Activated naive CD8-positive, alpha-beta T cell treated with anti-CD3 and anti-CD28 coated beads for 36 hours (primary cell): ENCODE measurements around the gene BMP2K. TPM values are rescaled to one million over a fixed set of nuclear protein-coding genes. Genes with fewer than 3 reads are reported as not detected.
"Not testable (repeated sequence)": the region's sequence is repeated elsewhere in the genome, so short reads cannot be mapped to it uniquely, and the experiment has no call there.

ENCODE experiments used
- DNase-seq: peaks from one replicate; pipeline ENCODE4 v3.0.0; 2021
- H3K27ac Mint-ChIP-seq: one replicate; pipeline ENCODE4 v1.8.0; 2022; ENCODE audit warnings: mild to moderate bottlenecking, moderate library complexity, mixed read lengths
- H3K27me3 Mint-ChIP-seq: one replicate; pipeline ENCODE4 v1.8.0; 2022; ENCODE audit warnings: mild to moderate bottlenecking, mixed read lengths
- H3K36me3 Mint-ChIP-seq: one replicate; pipeline ENCODE4 v1.8.0; 2021; ENCODE audit warnings: mild to moderate bottlenecking, mixed read lengths
- H3K4me1 Mint-ChIP-seq: one replicate; pipeline ENCODE4 v1.8.0; 2021; ENCODE audit warnings: mixed read lengths
- H3K4me3 Mint-ChIP-seq: one replicate; pipeline ENCODE4 v1.8.0; 2022; ENCODE audit warnings: mild to moderate bottlenecking, moderate library complexity, mixed read lengths
- H3K9me3 Mint-ChIP-seq: one replicate; pipeline ENCODE4 v1.8.0; 2022; ENCODE audit warnings: mixed read lengths
- total RNA-seq, 2 experiments: library from RNA; stranded (reverse); gene quantifications; one replicate each; pipeline ENCODE4 v1.2.3, GENCODE V29; 2021

The BMP2K gene
- total RNA-seq, 2 experiments from 2014 or later: 18.1 to 19.3 TPM

DNA sequence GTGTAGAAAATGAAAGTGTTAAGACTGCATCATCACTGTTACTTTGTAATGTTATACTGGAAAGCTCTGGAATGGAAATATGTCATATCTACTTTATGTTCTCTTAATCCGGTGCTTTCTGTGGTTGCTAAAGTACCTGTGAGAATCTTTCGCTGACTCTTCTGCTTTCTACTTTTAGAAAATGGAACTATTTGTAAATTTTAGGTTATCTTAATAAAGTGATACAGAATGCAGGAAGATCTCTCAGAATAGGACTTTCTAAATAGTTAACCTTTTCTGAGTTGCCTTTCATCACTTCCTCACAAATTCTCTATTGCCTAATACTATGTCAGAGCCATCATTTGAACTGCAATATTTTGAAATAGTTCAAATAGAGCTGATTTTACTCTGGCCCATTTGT, 69.3 kb downstream of the BMP2K start:
- no peak for DNase-seq
- peak overlapping the region; percentile 34 for H3K27ac Mint-ChIP-seq
- H3K4me1 Mint-ChIP-seq: peaks cover 12% of the 10 kb centered on the region
- H3K4me3 Mint-ChIP-seq: no peak overlapping the region
- no peaks in the 10 kb centered on the region for H3K9me3 Mint-ChIP-seq
- H3K27me3 Mint-ChIP-seq: no peaks in the 10 kb centered on the region
- H3K36me3 Mint-ChIP-seq: peaks cover 9% of the 10 kb centered on the region

GRCh38 chr4:78846258-78846657, 70.1 kb downstream of the BMP2K start:
- no peak for DNase-seq
- peaks cover 12% of the 10 kb centered on the region for H3K4me1 Mint-ChIP-seq
- H3K27ac Mint-ChIP-seq: peak overlapping the region; percentile 31
- H3K36me3 Mint-ChIP-seq: peaks cover 9% of the 10 kb centered on the region
- H3K9me3 Mint-ChIP-seq: no peaks in the 10 kb centered on the region
- H3K27me3 Mint-ChIP-seq: no peaks in the 10 kb centered on the region
- H3K4me3 Mint-ChIP-seq: no peak overlapping the region

- Mint-ChIP-seq H3K36me3 (peaks cover 2% of the 10 kb centered on the region), H3K9me3 (no peaks in the 10 kb centered on the region), H3K4me1 (peaks cover 9% of the 10 kb centered on the region), H3K27me3 (no peaks in the 10 kb centered on the region), H3K4me3 (no peak overlapping the region), H3K27ac (no peak overlapping the region)
- DNase-seq: no peak
Measured at GRCh38 chr4:78862314-78862737, 86.2 kb downstream of the BMP2K start.

DNA sequence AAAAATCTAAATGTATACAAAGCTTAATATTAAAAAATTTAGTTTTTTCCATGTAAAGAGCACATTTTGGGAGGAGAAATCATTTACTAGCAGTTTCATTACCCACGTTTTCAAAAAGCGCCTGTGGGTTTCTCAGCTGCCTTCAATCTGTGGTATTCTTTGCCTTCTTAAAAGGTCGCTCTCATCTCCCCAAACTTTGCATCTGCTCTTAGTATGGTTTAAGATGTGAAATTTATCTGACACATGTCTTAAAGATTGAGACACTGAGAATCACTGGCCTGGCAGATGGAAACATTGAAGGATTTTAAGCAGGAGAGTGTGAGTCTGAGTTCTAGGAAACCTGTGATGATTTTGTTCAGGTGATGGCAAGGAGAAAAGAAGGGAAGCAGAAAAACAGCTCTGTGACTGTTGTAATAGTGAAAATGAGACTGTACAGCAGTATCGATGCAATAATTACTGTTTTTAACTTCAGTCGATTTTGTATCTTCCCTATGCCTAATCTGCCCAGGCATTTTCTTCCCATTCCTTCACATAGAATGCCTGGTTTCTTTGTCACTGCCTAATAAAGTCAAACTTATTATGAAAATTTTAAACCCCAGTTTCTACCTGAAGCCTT, 87.2 kb downstream of the BMP2K start:
- H3K27ac Mint-ChIP-seq: peak overlapping the region; percentile 65
- no peak for DNase-seq
- H3K4me1 Mint-ChIP-seq: peaks cover 9% of the 10 kb centered on the region
- no peaks in the 10 kb centered on the region for H3K27me3 Mint-ChIP-seq
- peaks cover 2% of the 10 kb centered on the region for H3K36me3 Mint-ChIP-seq
- no peaks in the 10 kb centered on the region for H3K9me3 Mint-ChIP-seq
- H3K4me3 Mint-ChIP-seq: no peak overlapping the region

- no peak for DNase-seq
- H3K4me3 Mint-ChIP-seq: no peak overlapping the region
- H3K4me1 Mint-ChIP-seq: peaks cover 9% of the 10 kb centered on the region
- no peaks in the 10 kb centered on the region for H3K27me3 Mint-ChIP-seq
- no peak overlapping the region for H3K27ac Mint-ChIP-seq
- H3K36me3 Mint-ChIP-seq: peaks cover 2% of the 10 kb centered on the region
- no peaks in the 10 kb centered on the region for H3K9me3 Mint-ChIP-seq
Measured at GRCh38 chr4:78863991-78864390, 87.8 kb downstream of the BMP2K start.

DNA sequence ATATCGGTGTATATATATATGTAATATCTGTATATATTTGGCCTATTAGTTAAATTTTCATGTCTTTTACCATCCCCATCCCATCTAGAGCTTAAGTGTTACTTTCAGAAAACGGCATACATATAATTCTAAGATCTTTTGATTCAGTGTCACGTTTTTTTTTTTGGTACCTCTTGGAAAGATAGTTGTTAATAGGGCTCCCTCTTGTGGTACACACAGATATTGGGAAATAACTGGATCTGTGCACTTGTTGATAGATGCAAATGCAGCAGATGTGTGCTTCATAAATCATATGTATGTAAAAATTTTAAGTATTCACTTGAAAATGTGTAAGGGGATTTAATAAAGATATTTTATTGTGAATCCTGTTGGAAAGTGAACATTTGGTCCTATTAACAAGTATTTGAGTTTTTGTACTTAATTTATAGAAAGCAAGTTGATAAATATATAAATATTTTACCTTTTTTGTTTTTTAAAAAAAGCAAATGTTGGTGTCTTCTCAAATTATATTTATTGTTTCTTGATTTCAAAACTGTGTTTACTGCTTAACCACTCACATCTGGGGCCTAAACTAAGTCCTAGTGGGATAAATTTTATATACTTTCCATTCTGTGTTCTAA, 88.4 kb downstream of the BMP2K start:
- Mint-ChIP-seq H3K4me3 (no peak overlapping the region), H3K36me3 (peaks cover 2% of the 10 kb centered on the region), H3K27ac (no peak overlapping the region), H3K4me1 (peaks cover 9% of the 10 kb centered on the region), H3K27me3 (no peaks in the 10 kb centered on the region), H3K9me3 (no peaks in the 10 kb centered on the region)
- no peak for DNase-seq

DNA sequence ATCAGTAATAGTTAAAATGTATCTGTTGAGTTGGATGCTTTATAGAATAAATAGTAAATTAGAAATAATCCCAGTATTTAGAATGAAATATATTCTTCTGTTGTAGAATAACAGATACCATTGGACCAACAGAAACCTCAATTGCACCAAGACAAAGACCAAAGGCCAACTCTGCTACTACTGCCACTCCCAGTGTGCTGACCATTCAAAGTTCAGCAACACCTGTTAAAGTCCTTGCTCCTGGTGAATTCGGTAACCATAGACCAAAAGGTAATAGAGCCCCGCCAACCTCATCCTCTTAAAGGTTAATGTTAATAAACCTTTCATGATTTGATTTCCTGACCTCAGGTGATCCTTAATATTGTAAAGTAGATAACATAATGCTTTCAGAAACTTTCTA, 89.3 kb downstream of the BMP2K start:
- Mint-ChIP-seq H3K4me3 (no peak overlapping the region), H3K27me3 (no peaks in the 10 kb centered on the region), H3K4me1 (peaks cover 9% of the 10 kb centered on the region), H3K9me3 (no peaks in the 10 kb centered on the region), H3K27ac (no peak overlapping the region), H3K36me3 (peaks cover 1% of the 10 kb centered on the region)
- no peak for DNase-seq

GRCh38 chr4:78868712-78869111, 92.6 kb downstream of the BMP2K start:
- DNase-seq, H3K27me3 Mint-ChIP-seq, H3K4me3 Mint-ChIP-seq, H3K27ac Mint-ChIP-seq, H3K9me3 Mint-ChIP-seq, H3K4me1 Mint-ChIP-seq: not testable (repeated sequence)
- peaks cover 14% of the 10 kb centered on the region for H3K36me3 Mint-ChIP-seq

DNA sequence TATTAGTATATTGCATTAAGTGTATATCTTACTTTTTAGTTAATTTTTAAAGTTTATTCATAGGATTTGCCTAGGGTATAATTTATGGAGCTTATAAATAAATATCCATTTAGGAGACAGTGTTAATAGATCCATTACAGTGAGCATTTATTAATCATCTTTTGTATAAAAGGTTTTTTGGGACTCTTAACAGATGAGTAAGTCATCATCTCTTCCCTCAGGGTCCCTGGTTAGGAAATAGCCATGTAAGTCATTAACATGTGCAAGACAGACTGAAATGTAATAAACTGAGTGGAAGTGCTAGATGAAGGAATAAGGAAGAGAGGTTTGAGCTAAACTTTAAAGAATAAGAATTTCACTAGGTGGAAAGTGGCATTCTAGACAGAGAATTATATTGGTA, 93.9 kb downstream of the BMP2K start:
- no peak overlapping the region for H3K27ac Mint-ChIP-seq
- H3K4me1 Mint-ChIP-seq: no peaks in the 10 kb centered on the region
- H3K9me3 Mint-ChIP-seq: no peaks in the 10 kb centered on the region
- no peak for DNase-seq
- no peak overlapping the region for H3K4me3 Mint-ChIP-seq
- H3K36me3 Mint-ChIP-seq: peaks cover 13% of the 10 kb centered on the region
- H3K27me3 Mint-ChIP-seq: no peaks in the 10 kb centered on the region

DNA sequence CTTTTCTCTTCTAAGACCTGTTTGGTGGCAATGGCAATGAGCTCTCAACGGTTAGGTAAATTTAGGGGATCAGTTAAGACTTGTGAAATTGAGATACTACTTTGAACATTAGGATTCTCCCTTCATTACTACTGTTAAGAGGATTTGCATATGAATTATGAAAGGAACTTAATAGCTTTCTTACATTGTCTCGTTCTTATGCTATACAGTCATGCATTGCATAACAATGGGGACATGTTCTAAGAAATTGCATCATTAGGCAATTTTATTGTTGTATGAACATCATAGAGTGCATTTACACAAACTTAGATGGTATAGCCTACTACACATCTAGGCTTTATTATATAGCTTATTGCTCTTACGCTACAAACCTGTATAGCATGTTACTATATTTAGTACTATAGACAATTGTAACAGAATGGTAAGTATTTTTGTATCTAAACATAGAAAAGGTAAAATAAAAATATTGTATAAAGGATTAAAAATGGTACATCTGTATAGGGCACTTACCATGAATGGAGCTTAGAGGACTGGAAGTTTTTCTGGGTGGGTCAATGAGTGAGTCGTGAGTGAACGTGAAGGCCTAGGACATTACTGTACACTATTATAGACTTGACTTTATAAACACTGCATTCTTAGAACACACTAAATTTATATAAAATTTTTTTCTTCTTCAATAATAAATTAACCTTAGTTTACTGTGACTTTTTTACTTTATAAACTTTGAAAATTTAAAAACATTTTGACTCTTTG, 100.6 kb downstream of the BMP2K start:
- Mint-ChIP-seq H3K27me3 (no peaks in the 10 kb centered on the region), H3K27ac (no peak overlapping the region), H3K4me1 (no peaks in the 10 kb centered on the region), H3K36me3 (peaks cover 14% of the 10 kb centered on the region), H3K9me3 (no peaks in the 10 kb centered on the region), H3K4me3 (no peak overlapping the region)
- no peak for DNase-seq

GRCh38 chr4:78878031-78878430, 101.9 kb downstream of the BMP2K start:
- no peak overlapping the region for H3K4me3 Mint-ChIP-seq
- DNase-seq: no peak
- no peaks in the 10 kb centered on the region for H3K4me1 Mint-ChIP-seq
- peaks cover 6% of the 10 kb centered on the region for H3K36me3 Mint-ChIP-seq
- no peaks in the 10 kb centered on the region for H3K9me3 Mint-ChIP-seq
- H3K27me3 Mint-ChIP-seq: no peaks in the 10 kb centered on the region
- H3K27ac Mint-ChIP-seq: no peak overlapping the region

- no peak overlapping the region for H3K4me3 Mint-ChIP-seq
- DNase-seq: no peak
- H3K27me3 Mint-ChIP-seq: no peaks in the 10 kb centered on the region
- H3K36me3 Mint-ChIP-seq: peaks cover 7% of the 10 kb centered on the region
- no peaks in the 10 kb centered on the region for H3K4me1 Mint-ChIP-seq
- H3K27ac Mint-ChIP-seq: no peak overlapping the region
- H3K9me3 Mint-ChIP-seq: no peaks in the 10 kb centered on the region
Measured at GRCh38 chr4:78880874-78881492, 104.8 kb downstream of the BMP2K start.

DNA sequence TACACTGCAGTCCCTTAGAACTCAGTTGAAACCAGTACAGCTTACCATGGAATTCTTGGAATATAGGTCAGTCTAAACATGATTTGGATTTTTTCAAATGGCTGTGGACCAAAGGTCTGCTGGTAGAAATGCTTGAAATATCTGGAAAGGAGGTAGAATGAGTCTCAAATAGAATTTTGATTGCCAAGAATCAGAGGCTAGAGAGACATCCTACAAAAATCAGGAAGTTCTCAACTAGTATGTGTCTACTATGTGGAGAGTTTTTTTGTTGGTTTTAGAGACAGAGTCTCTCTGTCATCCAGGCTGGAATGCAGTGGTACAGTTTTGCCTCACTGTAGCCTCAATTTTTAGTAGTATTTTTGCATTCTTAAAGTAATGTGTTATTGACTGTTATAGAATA, 109.4 kb downstream of the BMP2K start:
- Mint-ChIP-seq H3K4me3 (no peak overlapping the region), H3K27ac (no peak overlapping the region), H3K9me3 (no peaks in the 10 kb centered on the region), H3K4me1 (no peaks in the 10 kb centered on the region), H3K36me3 (peaks cover 2% of the 10 kb centered on the region), H3K27me3 (no peaks in the 10 kb centered on the region)
- no peak for DNase-seq

DNA sequence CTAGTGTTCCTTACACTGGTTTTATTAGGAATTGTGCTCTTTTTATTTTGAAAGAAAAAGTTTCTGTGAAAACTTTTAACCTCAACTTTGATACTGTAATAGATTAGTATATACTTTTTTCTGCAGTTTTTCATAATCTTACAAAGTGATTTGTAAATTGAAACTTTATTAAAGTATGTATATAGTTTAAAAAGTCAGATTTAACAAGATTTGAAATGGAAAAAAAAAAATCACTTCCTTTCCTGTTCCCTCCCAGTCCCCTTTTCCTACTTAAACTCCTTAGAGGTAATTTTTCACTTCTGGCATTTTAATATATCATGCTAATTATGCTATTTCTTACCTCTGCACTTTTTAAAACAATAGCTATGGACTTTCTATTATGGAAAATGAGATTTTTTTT, 113.8 kb downstream of the BMP2K start:
- Mint-ChIP-seq H3K27me3 (no peaks in the 10 kb centered on the region), H3K4me1 (no peaks in the 10 kb centered on the region), H3K4me3 (no peak overlapping the region), H3K36me3 (peaks cover 13% of the 10 kb centered on the region), H3K9me3 (no peaks in the 10 kb centered on the region), H3K27ac (no peak overlapping the region)
- no peak for DNase-seq

- no peak overlapping the region for H3K27ac Mint-ChIP-seq
- no peaks in the 10 kb centered on the region for H3K4me1 Mint-ChIP-seq
- H3K4me3 Mint-ChIP-seq: no peak overlapping the region
- H3K9me3 Mint-ChIP-seq: no peaks in the 10 kb centered on the region
- H3K36me3 Mint-ChIP-seq: peaks cover 14% of the 10 kb centered on the region
- DNase-seq: no peak
- no peaks in the 10 kb centered on the region for H3K27me3 Mint-ChIP-seq
Measured at GRCh38 chr4:78899302-78899701, 123.2 kb downstream of the BMP2K start.
